Activated CD8-positive, alpha-beta memory T cell treated with anti-CD3 and anti-CD28 coated beads, Interleukin-2, amount 50 U/mL, for 24 hours (primary cell): ENCODE data around the gene GNG7.
"Not testable (repeated sequence)": the region's sequence is repeated elsewhere in the genome, so short reads cannot be mapped to it uniquely, and the experiment has no call there.

ENCODE experiments used
- DNase-seq: peaks from one replicate; pipeline ENCODE4 v3.0.0-alpha.2; 2020; ENCODE audit errors: extremely low read depth

GNG7 gene

DNA sequence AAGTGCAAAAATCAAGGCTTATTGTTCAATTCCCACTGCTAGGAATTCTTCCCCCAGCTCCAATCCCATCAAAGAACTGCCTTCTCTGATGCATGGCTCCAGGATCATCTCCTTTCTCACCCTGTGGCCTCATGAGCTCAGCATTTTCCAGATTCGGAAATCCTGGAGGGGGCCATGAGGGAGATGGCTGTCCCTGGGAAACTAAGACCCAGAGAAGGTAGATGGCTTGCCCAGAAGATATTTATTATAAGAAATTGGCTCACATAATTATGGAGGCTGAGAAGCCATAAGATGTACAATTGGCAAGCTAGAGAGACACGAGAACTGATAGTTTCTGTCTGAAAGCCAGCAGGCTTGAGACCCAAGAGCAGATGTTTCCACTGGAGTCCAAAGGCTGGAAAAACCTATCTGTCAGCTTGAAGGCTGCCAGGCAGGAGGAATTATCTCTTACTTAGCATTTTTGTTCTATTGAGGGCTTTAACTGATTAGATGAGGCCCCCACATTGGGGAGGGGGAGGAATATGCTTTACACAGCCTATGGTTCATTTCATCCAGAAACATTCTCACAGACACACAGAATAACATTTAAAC is 168.0 kb downstream of the GNG7 start:
- no peak for DNase-seq

DNA sequence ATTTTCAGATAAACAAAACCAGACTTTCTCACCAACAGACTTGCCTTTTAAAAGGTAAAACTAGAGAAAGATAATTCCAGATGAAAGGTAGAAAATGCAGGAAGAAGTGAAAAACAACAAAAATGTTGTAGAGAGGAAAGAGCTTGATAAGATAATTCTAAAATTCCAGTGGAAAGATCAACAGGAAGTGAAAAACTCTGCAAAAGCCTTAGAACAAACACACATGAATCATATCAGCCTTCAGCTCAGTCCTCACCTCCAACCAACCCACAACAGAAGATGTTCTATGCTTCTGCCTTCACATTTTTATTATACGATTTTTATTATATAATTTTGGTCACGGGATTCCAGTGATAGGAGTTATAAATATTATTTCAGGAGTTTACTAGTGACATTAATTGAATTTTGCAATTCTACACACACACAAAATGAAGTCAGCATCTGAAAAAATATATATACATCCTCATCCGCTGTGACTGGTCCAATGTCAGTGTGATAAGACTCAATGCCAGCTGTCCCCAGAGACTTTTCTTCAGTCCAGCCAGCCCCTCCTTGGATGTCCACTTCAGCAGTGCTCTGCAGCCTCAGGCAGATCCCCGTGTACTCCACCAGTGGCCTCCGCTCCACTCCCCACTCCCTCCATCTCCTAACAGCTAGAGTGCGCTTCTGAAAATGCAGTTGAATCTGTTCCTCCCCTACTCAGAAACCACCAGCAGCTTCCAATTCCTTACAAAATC is 168.6 kb downstream of the GNG7 start:
- DNase-seq = no peak

DNA sequence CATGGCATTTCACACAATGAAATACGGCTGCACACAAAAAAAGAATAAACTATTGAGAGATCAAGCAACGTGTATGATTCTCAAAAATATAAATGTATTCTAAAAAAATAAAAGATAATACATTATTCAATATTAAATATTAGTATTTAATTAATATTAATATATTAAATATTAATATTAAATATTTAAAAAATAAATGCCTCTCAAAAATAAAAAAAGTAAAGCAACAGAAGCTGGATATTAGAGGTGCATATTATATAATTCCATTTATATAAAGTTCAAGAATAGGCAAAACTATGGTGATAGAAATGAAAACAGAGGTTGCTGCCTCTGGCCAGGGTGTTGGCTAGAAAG is 169.4 kb downstream of the GNG7 start:
- DNase-seq = no peak

DNA sequence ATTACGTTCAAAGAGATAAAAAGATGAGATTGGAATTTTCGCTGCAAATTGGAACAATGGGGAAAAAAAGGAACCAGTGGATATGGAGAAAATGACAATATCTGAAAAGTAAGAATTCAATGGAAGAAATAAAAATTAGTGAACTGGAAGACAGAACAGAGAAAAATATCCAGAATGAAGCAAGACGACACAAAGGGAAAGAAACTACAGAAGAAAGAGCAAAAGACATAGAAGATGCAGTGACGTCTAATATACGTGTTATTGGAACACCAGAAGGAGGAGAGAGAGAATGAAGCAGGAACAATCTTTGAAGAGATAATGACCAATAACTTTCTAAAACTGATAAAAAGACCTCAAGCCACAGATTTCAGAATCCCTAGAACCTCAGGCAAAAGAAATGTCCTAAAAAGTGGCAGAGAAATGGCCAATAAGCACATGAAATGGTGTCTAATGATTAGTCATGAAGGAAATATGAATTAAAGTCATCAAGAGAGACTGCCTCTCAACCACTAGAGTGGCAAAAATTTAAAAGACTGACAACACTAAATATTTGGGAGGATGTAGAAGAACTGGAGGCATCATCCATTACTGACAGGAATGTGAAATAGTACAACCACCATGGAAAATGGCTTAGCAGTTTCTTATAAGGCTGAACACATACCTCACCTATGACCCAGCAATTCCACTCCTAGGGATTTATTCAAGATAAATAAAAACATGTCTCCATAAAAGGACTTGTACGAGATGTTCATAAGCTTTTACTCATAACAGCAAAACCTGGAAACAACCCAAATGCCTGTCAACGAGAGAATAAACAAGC is 170.0 kb downstream of the GNG7 start:
- DNase-seq = no peak

DNA sequence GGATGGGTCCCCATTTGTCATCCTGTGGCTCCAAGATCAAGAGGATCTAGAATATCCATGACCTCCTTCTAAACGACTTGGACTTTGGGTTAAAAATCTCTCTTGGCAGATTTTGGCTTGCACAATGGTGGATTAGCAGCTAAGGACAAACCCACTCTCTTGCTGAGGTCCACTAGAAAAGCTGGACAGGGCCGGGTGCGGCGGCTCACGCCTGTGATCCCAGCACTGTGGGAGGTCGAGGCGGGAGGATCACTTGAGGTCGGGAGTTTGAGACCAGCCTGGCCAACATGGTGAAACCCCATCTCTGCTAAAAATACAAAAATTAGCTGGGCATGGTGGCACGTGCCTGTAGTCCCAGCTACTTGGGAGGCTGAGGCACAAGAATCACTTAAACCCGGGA is 172.6 kb downstream of the GNG7 start:
- DNase-seq = not testable (repeated sequence)

DNA sequence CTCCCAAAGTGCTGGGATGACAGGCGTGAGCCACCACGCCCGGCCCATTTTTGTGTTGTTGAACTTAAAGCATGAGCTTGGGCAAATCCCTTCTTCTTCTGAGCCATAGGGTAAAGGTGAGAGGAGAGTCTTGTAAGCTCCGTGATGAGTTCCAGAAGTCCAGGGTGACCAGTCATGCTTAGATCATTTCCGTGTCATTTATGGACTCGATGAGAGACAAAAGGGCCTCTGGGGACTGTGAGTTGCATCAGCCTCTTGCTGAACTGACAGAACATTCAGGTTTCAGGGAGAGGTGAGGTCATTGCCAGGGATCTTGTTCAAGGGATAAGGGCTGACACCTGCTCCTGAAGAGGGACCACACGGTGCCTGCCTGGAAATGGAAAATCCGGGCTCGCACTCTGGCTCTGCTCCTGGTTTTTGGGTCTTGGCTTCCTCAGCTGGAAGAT is 173.0 kb downstream of the GNG7 start:
- no peak for DNase-seq

DNA sequence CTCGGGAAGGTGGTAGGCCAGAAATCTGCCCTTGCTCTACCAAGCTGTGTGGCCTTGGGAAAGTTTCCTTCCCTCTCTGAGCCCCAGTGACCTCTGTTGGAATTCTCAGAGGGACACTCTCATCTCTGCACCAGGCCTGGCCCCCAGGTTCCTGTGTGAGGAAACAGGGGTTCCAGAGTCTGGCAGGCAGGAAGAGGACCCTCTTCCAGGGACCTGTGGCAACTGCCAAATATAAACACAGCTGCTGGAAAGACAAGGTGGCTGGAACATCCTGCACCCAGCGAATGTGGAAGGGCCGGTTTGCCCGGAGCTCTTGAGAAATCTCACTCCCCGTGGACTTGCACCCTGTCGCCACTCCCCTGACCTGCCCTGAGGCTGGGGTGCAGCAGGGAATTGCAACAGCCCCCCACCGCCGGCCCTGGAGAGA is 173.8 kb downstream of the GNG7 start:
- DNase-seq = no peak

DNA sequence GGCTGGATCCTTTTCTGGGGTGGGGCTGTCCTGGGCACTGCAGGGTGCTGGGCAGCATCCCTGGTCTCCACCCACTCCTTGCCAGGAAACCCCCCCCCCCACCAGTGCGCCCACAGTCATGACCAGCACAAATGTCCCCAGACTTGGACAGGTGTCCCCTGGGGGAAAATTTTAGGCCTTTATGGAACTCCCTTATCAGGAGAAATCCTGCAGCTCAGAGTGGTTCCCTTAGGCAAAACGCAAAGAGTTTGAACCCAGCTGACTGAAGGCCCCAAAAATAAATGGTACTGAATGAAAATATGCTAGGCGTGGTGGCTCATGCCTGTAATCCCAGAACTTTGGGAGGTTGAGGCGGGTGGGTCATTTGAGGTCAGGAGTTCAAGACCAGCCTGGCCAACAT is 174.8 kb downstream of the GNG7 start:
- DNase-seq = no peak

DNA sequence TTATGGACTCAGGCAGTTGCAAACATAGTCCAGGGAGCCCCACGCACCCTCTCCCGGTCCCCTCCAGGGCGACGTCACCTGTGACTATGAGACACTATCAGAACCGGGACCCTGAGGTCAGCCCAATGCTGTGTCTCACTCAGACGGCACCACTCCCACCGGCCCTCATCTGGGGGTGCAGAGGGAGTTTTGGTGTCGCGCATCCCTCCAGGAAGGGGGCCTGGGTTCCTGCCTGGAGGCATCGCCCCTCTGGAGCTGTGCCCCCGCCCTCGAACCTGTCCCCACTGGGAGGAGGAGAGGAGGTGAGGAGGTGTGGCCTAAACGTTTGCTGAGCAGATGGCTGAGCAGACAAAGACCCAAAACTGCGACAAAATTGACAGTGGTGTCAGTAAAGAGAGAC is 175.3 kb downstream of the GNG7 start:
- no peak for DNase-seq

DNA sequence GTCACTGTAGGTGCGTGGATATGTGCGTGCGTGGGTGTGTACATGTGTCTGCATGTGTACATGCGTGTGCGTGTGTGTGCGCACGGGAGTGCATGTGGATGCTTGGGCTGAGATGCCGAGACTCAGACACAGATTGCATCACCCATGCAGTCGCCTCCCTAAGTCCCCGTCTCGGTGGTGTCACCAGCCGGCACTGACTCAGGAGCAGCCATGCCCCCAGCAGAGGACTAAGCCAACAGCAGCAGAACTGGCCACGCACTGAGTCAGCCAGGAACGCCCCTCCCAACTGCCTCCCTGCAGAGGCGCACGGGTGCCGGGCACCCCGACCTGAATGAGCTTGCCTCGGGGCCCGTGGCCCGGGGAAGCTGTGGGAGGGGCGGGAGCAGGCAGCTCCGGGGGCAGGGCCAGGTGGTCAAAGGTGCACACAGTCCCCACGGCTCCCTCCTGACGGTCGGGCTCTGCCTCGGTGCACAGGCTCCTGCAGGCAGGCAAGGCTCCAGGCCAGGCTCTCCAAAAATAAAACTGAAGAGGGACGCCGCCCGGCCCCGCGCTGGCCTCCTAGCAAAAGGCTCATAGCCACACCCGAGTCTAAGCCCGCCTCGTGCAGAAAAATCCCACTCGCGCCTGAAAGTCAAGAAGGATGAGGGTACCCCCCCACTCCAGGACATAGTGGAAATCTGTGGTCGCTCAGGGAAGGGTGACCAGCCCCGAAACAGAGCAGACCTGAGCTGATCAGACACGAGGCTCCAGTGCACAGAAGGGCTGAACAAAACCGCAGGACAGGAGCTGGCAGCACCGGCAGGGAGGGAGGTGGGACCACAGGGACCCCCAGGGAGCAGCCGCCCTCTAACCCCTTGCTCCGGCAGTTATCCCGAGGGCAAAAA is 177.4 kb downstream of the GNG7 start:
- no peak for DNase-seq

DNA sequence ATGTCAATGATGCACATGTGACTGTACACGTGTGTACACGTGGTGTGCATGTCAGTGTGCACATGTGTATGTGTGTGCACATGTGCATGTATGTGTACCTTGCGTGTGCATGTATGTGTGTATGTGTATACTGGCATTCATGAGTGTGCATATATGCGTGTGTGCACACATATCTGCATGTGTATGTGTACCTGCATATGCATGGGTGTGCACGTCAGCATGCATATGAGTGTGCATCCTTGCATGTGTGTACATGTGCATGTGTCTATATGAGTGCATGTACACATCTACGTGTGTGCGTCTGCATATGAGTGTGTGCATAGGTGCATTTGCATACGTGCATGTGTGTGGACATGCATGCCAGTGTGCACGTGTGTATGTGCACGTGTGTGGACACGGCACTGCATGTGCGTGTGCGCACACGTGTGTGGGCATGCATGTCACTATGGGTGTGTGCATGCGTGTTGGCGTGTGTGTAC is 178.1 kb downstream of the GNG7 start:
- no peak for DNase-seq

DNA sequence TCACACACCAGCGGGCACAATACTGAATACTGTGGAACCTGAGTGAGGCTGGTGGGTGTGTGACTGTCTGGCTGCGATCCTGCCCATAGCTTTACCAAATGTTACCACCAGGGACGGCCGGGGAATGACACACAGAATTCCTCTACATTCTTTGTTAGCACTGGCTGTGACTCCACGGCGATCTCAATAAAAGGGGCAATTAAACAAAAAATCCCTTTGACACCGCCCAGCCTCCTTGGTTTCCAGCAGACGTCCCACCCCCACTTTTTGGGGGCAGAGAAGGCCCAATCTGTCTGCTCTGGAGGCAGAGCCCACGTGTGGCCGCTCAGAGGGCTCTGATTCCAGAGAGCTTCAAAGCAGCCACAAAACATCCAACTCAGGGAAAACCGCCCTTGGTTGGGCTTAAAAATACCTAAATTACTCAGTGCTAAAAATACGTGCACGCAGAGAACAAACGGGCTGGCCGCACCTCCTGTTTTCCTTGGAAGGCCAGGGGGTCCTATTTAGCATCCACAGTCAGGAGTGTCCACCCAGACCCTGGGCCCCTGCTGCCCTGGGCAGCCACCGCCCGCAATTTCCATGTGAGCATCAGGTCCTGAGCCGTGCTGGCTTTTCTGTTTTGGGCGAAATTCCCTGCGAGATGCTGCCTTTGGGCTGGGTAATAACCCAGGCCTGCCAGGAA is 178.7 kb downstream of the GNG7 start:
- no peak for DNase-seq

DNA sequence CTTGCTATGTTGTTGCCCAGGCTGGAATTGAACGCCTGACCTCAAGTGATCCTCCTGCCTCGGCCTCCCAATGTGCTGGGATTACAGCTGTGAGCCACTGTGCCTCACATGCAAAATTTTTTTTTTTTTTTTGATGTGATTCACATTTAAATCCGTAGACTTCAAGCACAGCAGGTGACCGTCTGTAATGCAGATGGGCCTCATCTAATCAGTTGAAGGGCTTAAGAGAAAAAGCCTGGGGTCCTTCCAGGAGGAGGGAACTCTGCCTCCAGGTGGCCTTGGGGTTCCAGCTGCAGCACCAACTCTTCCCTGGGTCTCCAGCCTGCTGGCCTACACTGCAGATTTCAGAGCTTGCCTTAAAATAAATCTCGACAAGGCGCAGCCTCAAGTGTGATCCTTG is 183.0 kb downstream of the GNG7 start:
- DNase-seq = no peak

DNA sequence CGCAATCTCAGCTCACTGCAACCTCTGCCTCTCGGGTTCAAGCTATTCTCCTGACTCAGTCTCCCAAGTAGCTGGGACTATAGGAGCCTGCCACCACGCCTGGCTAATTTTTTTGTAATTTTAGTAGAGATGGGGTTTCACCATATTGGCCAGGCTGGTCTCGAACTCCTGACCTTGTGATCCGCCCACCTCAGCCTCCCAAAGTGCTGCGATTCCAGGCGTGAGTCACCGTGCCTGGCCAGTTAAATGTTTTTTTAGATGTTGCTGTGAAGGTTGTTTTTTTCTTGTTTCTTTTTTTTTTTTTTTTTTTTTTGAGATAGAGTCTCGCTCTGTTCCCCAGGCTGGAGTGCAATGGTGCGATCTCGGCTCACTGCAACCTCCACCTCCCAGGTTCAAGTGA is 183.6 kb downstream of the GNG7 start:
- DNase-seq = not testable (repeated sequence)

DNA sequence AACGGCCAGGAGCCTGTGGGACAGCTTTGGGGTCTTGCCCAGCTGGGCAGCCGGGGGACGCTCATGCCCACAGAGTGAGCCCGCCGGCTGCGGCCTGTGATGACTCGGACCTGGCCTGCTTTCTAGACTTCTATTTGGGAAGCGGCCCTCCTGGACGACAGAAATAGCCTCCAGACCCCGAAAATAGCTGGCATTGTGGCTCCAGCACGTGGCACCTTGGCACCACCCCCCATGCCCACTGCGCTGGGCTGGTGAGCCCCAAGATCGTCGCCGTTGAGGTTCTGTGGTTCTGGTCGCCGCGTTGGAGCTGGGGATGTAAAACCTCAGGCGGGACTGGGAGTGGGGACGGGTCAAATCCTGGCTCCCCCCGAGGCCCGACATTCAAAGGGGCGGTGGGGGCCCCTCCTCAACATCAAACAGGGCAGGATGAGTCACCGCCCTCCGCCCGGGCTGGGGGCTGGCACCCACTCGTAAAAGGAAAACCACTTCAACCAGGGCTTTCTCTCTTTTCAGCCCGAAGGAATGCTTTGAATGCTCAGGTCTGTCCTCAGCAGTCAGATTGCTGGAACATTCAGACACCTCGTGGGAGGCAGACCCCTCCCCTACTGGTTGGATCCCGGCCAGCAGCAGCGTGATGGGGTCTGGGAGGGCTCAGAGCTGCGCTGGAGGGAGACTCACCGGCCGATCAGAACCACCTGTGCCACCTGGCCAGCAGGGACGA is 184.5 kb downstream of the GNG7 start:
- DNase-seq = no peak

DNA sequence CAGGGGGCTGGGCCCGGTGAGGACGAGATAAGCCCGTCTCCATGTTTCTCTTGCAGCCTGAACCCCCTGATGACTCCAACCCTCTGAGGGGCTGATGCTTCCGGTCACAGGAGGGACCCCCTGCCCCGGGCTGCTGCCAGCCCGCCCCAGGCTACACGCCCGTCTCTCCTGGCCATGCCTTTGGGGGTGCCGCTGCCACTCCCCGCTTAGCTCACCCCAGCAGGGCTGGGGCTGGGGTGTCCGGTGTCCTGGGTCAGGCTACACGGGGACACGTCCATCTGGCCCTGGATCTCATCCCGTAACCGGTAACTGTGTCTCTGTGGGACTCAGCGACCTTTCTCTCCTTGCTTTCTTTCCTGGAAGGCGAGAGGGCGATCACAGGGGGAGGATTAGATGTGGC is 185.8 kb downstream of the GNG7 start:
- no peak for DNase-seq

DNA sequence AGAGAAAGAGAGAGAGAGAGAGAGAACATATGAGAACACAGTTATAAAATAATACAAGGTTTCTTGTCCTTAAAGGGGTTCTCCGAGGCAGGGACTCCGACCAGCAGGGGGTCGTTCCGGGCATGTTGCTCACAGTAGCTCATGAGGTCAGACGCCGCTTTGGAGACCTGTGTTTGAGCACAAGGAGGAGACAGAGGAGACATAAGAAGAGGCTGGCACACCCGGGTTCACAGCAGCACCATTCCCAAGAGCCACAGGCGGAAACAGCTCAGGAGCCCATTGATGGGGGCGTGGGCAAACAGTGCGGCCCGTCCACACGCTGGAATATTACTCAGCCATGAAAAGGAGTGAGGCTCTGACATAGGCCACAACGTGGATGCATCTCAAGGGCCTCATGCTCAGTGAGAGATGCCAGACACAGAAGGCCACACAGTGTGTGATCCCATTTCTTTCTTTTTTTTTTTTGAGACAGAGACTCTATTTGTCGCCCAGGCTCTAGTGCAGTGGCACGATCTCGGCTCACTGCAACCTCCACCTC is 187.4 kb downstream of the GNG7 start:
- DNase-seq = no peak

DNA sequence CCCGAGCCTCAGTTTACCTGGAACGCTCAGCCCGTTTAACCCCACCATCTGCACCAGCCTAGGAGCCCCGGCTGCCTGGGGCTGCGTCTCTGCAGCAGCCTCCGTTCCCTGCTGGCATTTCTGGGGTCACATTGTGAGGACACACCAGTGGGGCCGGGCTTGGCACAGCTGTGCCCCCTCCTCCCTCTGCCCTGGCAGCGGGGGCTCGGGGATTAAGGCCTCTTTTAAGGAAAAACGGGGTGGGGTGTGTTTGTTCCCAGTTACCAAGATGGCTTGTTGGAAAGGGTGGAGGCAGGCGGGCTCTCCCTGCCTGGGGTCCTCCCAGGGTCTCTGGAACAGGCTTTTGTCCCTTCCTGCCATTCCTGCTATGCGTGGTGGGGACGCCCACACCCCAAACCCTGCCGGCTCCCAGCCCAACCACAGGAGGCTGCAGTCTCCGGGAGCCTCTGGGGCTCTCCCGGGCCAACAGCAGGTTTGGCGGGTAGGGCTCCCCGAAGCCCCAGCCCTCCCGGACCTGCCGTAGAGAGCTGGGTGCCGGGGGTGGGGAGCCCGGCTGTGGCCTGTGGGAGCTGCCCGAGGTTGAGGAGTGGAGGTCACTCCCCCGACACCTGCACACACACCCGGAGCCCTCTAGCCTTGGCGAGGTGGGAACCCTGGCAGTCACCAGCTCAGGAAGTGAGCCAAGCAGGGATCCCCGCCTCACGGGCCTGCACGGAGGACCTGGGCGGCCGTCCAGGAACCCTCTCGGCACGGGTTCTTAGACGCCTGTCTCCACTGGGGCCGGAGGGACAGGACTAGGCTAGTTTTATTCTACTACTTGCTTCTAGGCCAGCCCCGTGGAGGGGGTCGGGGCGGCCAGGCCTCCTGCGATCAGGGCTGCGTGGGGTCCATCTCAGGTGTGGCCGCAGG is 189.7 kb downstream of the GNG7 start:
- no peak for DNase-seq

DNA sequence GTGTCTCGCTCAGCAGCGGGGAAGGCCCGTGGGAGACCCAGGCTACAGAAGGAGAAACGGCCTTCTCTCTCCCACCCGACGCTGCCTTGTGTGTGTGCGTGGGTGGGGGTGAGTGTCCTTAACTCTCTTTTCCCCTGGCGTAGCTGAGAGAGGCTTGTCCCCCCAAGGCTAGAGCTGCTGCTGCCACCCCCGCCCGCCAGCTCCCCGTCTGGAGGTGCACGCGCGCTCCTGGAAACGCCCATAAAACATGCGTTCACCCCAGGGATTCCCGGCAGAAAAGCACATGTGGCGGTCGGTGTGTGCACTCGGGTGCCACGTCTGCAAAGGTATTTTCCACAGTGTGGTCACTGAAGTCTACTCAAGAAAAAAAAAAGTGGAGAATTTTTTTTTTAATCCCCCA is 190.5 kb downstream of the GNG7 start:
- DNase-seq = no peak
